ENCODE measurements around the gene BSG. TPM values are rescaled to one million over a fixed set of nuclear protein-coding genes. Genes with fewer than 3 reads are reported as not detected.

BSG gene
- total and polyA plus RNA-seq, 10 of the 15 experiments (the other 5 are each of a cell fraction or from before 2014, with no cell fraction given): 2.8 to 297 (median 199) TPM

DNA sequence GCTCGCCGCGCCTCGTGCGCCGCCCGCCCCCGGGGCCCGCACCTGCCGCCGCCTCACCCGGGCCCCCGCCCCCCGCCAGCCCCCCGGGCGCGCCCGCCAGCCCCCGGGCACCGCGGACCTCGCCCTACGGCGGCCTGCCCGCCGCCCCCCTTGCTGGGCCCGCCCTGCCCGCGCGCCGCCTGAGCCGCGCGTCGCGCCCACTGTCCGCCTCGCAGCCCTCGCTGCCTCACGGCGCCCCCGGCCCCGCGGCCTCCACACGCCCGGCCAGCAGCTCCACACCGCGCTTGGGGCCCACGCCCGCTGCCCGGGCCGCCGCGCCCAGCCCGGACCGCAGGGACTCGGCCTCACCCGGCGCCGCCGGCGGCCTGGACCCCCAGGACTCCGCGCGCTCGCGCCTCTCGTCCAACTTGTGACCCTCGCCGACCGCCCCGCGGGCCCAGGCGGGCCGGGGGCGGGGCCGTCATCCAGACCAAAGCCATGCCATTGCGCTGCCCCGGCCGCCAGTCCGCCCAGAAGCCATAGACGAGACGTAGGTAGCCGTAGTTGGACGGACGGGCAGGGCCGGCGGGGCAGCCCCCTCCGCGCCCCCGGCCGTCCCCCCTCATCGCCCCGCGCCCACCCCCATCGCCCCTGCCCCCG is 43.8 kb downstream of the BSG start (continued):
- TF ChIP-seq MTA3 (IDR thresholded peaks at IDR 0.05; ENCODE audit: borderline replicate concordance, low read length): no peak
- no peak for TF ChIP-seq SMC3 (IDR thresholded peaks at IDR 0.05; ENCODE audit: borderline replicate concordance, low read length)
- no peak for TF ChIP-seq ZZZ3 (IDR thresholded peaks at IDR 0.05; ENCODE audit: control insufficient read depth, insufficient read length, low read depth)
- TF ChIP-seq NFYA (IDR thresholded peaks at IDR 0.05; ENCODE audit: borderline replicate concordance, low read depth, low read length): no peak
- TF ChIP-seq, protein P1, sequence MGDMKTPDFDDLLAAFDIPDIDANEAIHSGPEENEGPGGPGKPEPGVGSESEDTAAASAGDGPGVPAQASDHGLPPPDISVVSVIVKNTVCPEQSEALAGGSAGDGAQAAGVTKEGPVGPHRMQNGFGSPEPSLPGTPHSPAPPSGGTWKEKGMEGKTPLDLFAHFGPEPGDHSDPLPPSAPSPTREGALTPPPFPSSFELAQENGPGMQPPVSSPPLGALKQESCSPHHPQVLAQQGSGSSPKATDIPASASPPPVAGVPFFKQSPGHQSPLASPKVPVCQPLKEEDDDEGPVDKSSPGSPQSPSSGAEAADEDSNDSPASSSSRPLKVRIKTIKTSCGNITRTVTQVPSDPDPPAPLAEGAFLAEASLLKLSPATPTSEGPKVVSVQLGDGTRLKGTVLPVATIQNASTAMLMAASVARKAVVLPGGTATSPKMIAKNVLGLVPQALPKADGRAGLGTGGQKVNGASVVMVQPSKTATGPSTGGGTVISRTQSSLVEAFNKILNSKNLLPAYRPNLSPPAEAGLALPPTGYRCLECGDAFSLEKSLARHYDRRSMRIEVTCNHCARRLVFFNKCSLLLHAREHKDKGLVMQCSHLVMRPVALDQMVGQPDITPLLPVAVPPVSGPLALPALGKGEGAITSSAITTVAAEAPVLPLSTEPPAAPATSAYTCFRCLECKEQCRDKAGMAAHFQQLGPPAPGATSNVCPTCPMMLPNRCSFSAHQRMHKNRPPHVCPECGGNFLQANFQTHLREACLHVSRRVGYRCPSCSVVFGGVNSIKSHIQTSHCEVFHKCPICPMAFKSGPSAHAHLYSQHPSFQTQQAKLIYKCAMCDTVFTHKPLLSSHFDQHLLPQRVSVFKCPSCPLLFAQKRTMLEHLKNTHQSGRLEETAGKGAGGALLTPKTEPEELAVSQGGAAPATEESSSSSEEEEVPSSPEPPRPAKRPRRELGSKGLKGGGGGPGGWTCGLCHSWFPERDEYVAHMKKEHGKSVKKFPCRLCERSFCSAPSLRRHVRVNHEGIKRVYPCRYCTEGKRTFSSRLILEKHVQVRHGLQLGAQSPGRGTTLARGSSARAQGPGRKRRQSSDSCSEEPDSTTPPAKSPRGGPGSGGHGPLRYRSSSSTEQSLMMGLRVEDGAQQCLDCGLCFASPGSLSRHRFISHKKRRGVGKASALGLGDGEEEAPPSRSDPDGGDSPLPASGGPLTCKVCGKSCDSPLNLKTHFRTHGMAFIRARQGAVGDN (IDR thresholded peaks at IDR 0.05): no peak
- TF ChIP-seq, protein P2, sequence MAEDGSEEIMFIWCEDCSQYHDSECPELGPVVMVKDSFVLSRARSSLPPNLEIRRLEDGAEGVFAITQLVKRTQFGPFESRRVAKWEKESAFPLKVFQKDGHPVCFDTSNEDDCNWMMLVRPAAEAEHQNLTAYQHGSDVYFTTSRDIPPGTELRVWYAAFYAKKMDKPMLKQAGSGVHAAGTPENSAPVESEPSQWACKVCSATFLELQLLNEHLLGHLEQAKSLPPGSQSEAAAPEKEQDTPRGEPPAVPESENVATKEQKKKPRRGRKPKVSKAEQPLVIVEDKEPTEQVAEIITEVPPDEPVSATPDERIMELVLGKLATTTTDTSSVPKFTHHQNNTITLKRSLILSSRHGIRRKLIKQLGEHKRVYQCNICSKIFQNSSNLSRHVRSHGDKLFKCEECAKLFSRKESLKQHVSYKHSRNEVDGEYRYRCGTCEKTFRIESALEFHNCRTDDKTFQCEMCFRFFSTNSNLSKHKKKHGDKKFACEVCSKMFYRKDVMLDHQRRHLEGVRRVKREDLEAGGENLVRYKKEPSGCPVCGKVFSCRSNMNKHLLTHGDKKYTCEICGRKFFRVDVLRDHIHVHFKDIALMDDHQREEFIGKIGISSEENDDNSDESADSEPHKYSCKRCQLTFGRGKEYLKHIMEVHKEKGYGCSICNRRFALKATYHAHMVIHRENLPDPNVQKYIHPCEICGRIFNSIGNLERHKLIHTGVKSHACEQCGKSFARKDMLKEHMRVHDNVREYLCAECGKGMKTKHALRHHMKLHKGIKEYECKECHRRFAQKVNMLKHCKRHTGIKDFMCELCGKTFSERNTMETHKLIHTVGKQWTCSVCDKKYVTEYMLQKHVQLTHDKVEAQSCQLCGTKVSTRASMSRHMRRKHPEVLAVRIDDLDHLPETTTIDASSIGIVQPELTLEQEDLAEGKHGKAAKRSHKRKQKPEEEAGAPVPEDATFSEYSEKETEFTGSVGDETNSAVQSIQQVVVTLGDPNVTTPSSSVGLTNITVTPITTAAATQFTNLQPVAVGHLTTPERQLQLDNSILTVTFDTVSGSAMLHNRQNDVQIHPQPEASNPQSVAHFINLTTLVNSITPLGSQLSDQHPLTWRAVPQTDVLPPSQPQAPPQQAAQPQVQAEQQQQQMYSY (CRISPR knock-in tag; IDR thresholded peaks at IDR 0.05): no peak
- no peak for TF ChIP-seq TCF3 (IDR thresholded peaks at IDR 0.05; ENCODE audit: borderline replicate concordance, insufficient read depth, low read depth, low read length)
- no peak for TF ChIP-seq ZNF622 (IDR thresholded peaks at IDR 0.05)
- TF ChIP-seq ASH2L (IDR thresholded peaks at IDR 0.05; ENCODE audit: borderline replicate concordance, low read depth): no peak
